K562 (cell line): ENCODE data around the gene NAXE. TPM values are rescaled to one million over a fixed set of nuclear protein-coding genes. Genes with fewer than 3 reads are reported as not detected.
A peak's percentile ranks its signal among the peaks of the same experiment; 100 is the strongest.

Experiments
- GATAD2B ChIP-seq: fragments of 450-650 bp; IDR thresholded peaks from 2 replicates; pipeline ENCODE4 v1.6.1; 2017; ENCODE audit warnings: mild to moderate bottlenecking, borderline replicate concordance
- KLF6 ChIP-seq: fragments of 250-450 bp; sonication (Bioruptor Pico); IDR thresholded peaks from 2 replicates; pipeline ENCODE4 v1.4.0; 2020; ENCODE audit warnings: mild to moderate bottlenecking, moderate library complexity, borderline replicate concordance
- NBN ChIP-seq: fragments of 450-650 bp; IDR thresholded peaks from 2 replicates; pipeline ENCODE4 v1.6.1; 2016; ENCODE audit warnings: low read depth, mild to moderate bottlenecking
- NR2C2 ChIP-seq, 2 experiments: fragments of 200-800 bp in 1 of 2; sonication (Bioruptor generic) in 1 of 2; sonication (generic) in 1 of 2; formaldehyde crosslinking in 1 of 2; IDR thresholded peaks; 2 replicates each; pipeline versions ENCODE4 v1.6.1 to v1.8.0; 2016 to 2022; ENCODE audit warnings: mild to moderate bottlenecking in 1 of 2, missing compliant biosample characterization in 1 of 2, missing genetic modification characterization in 1 of 2, missing genetic modification reagents in 1 of 2
- RHOXF2B ChIP-seq: fragments of 250-450 bp; sonication (Bioruptor Pico); conservative IDR thresholded peaks from 2 replicates; pipeline ENCODE4 v1.5.1; 2021
- SIN3B ChIP-seq: fragments of 450-650 bp; IDR thresholded peaks from 2 replicates; pipeline ENCODE4 v1.6.1; 2017; ENCODE audit warnings: low read depth, mild to moderate bottlenecking, moderate library complexity
- SUPT5H ChIP-seq: fragments of 450-650 bp; IDR thresholded peaks from 2 replicates; pipeline ENCODE4 v1.6.1; 2016
- XRCC3 ChIP-seq: fragments of 450-650 bp; IDR thresholded peaks from 2 replicates; pipeline ENCODE4 v1.6.1; 2017; ENCODE audit warnings: mild to moderate bottlenecking, moderate library complexity
- ZNF696 ChIP-seq: fragments of 250-450 bp; sonication (Bioruptor Pico); conservative IDR thresholded peaks from 2 replicates; pipeline ENCODE4 v1.4.0; 2020; ENCODE audit warnings: mild to moderate bottlenecking, moderate library complexity
- polyA plus RNA-seq, 8 experiments: library from polyadenylated mRNA; depleted of rRNA in 4 of 8; stranded (reverse) in 5 of 8; unstranded in 3 of 8; fragments of >200 nt; fragmentation: Nextera tagmentation in 2 of 8; fragmentation: Illumina TruSeq in 1 of 8; extraction: Ambion mirVana in 2 of 8; extraction: Trizol in 1 of 8; gene quantifications; 2 replicates each; pipeline versions ENCODE4 v1.2.1 to v1.2.3, GENCODE V29; 2011 to 2014; ENCODE audit warnings: inconsistent platforms in 1 of 8, missing spikeins in 1 of 8
- total RNA-seq, 7 experiments: library from RNA; depleted of rRNA in 6 of 7; stranded (reverse); fragments of >200 nt in 6 of 7; fragmentation: Illumina TruSeq in 2 of 7; extraction: Trizol in 2 of 7; gene quantifications; 2 replicates each; pipeline versions ENCODE4 v1.2.1 to v1.2.3, GENCODE V29; 2011 to 2021; ENCODE audit warnings: low replicate concordance in 1 of 7
- TF ChIP-seq, protein P1 (sequence below): fragments of 200-600 bp; sonication (generic); IDR thresholded peaks from one replicate; pipeline ENCODE4 v1.6.1; 2012; ENCODE audit warnings: mild to moderate bottlenecking, low read depth, low read length, inconsistent platforms
- TF ChIP-seq, protein P2 (sequence below): fragments of 450-650 bp; IDR thresholded peaks from 2 replicates; pipeline ENCODE4 v1.6.1; 2016; ENCODE audit warnings: antibody characterized with exemption
- TF ChIP-seq, protein P3 (sequence below): IDR thresholded peaks from 2 replicates; pipeline ENCODE4 v1.6.1; 2016; ENCODE audit warnings: missing genetic modification characterization, missing compliant biosample characterization

NAXE gene
- total and polyA plus RNA-seq, 9 of the 15 experiments (the other 6 are each of a cell fraction or from before 2014, with no cell fraction given), result 27.3 to 137 (median 90.0) TPM

DNA sequence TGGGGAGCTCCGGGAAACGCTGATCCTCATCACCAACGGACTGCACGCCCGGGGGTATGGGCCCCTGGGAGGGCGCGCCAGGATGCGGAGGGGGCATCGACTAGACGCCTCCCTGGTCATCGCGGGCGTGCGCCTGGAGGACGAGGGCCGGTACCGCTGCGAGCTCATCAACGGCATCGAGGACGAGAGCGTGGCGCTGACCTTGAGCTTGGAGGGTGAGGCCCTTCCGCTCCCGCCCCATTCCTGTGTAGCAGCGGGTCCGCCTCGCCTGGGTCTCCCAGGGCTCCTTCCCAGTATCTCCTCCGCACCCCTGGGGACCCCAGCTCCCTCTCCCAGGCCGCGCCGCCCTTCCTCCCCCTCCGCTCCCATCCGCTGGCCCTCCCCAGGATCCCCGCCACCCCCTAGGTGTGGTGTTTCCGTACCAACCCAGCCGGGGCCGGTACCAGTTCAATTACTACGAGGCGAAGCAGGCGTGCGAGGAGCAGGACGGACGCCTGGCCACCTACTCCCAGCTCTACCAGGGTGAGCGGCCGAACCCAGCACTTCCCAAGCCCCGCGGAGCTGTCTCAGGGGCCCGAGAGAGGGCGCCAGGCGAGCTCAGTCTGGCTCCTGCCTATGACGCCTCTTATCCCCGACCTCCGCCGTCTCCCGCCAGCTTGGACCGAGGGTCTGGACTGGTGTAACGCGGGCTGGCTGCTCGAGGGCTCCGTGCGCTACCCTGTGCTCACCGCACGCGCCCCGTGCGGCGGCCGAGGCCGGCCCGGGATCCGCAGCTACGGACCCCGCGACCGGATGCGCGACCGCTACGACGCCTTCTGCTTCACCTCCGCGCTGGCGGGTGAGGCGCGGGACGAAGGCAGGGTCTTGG, 32.6 kb downstream of the NAXE start (continued):
- no peak for TF ChIP-seq NR2C2 (CRISPR knock-in tag; IDR thresholded peaks at IDR 0.05)
- no peak for TF ChIP-seq NR2C2 (tag; IDR thresholded peaks at IDR 0.05)
- TF ChIP-seq XRCC3, result no peak
- TF ChIP-seq ZNF696 (CRISPR knock-in tag), result no peak
- TF ChIP-seq NBN, result 0 out of 2 replicates have a peak, but pooled peaks have one; percentile 21
- peak; percentile 81 for TF ChIP-seq SIN3B
- TF ChIP-seq KLF6 (CRISPR knock-in tag), result no peak
- peak; percentile 78 for TF ChIP-seq SUPT5H
- TF ChIP-seq RHOXF2B (CRISPR knock-in tag), result no peak
- no peak for TF ChIP-seq GATAD2B
- TF ChIP-seq, protein P1, sequence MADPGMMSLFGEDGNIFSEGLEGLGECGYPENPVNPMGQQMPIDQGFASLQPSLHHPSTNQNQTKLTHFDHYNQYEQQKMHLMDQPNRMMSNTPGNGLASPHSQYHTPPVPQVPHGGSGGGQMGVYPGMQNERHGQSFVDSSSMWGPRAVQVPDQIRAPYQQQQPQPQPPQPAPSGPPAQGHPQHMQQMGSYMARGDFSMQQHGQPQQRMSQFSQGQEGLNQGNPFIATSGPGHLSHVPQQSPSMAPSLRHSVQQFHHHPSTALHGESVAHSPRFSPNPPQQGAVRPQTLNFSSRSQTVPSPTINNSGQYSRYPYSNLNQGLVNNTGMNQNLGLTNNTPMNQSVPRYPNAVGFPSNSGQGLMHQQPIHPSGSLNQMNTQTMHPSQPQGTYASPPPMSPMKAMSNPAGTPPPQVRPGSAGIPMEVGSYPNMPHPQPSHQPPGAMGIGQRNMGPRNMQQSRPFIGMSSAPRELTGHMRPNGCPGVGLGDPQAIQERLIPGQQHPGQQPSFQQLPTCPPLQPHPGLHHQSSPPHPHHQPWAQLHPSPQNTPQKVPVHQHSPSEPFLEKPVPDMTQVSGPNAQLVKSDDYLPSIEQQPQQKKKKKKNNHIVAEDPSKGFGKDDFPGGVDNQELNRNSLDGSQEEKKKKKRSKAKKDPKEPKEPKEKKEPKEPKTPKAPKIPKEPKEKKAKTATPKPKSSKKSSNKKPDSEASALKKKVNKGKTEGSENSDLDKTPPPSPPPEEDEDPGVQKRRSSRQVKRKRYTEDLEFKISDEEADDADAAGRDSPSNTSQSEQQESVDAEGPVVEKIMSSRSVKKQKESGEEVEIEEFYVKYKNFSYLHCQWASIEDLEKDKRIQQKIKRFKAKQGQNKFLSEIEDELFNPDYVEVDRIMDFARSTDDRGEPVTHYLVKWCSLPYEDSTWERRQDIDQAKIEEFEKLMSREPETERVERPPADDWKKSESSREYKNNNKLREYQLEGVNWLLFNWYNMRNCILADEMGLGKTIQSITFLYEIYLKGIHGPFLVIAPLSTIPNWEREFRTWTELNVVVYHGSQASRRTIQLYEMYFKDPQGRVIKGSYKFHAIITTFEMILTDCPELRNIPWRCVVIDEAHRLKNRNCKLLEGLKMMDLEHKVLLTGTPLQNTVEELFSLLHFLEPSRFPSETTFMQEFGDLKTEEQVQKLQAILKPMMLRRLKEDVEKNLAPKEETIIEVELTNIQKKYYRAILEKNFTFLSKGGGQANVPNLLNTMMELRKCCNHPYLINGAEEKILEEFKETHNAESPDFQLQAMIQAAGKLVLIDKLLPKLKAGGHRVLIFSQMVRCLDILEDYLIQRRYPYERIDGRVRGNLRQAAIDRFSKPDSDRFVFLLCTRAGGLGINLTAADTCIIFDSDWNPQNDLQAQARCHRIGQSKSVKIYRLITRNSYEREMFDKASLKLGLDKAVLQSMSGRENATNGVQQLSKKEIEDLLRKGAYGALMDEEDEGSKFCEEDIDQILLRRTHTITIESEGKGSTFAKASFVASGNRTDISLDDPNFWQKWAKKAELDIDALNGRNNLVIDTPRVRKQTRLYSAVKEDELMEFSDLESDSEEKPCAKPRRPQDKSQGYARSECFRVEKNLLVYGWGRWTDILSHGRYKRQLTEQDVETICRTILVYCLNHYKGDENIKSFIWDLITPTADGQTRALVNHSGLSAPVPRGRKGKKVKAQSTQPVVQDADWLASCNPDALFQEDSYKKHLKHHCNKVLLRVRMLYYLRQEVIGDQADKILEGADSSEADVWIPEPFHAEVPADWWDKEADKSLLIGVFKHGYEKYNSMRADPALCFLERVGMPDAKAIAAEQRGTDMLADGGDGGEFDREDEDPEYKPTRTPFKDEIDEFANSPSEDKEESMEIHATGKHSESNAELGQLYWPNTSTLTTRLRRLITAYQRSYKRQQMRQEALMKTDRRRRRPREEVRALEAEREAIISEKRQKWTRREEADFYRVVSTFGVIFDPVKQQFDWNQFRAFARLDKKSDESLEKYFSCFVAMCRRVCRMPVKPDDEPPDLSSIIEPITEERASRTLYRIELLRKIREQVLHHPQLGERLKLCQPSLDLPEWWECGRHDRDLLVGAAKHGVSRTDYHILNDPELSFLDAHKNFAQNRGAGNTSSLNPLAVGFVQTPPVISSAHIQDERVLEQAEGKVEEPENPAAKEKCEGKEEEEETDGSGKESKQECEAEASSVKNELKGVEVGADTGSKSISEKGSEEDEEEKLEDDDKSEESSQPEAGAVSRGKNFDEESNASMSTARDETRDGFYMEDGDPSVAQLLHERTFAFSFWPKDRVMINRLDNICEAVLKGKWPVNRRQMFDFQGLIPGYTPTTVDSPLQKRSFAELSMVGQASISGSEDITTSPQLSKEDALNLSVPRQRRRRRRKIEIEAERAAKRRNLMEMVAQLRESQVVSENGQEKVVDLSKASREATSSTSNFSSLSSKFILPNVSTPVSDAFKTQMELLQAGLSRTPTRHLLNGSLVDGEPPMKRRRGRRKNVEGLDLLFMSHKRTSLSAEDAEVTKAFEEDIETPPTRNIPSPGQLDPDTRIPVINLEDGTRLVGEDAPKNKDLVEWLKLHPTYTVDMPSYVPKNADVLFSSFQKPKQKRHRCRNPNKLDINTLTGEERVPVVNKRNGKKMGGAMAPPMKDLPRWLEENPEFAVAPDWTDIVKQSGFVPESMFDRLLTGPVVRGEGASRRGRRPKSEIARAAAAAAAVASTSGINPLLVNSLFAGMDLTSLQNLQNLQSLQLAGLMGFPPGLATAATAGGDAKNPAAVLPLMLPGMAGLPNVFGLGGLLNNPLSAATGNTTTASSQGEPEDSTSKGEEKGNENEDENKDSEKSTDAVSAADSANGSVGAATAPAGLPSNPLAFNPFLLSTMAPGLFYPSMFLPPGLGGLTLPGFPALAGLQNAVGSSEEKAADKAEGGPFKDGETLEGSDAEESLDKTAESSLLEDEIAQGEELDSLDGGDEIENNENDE, result no peak
- TF ChIP-seq, protein P2, sequence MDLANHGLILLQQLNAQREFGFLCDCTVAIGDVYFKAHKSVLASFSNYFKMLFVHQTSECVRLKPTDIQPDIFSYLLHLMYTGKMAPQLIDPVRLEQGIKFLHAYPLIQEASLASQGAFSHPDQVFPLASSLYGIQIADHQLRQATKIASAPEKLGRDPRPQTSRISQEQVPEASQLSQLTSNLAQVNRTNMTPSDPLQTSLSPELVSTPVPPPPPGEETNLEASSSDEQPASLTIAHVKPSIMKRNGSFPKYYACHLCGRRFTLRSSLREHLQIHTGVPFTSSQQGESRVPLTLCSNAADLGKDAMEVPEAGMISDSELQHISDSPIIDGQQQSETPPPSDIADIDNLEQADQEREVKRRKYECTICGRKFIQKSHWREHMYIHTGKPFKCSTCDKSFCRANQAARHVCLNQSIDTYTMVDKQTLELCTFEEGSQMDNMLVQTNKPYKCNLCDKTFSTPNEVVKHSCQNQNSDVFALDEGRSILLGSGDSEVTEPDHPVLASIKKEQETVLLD, result peak; percentile 42; the same call in 1 of the 2 replicates
- TF ChIP-seq, protein P3, sequence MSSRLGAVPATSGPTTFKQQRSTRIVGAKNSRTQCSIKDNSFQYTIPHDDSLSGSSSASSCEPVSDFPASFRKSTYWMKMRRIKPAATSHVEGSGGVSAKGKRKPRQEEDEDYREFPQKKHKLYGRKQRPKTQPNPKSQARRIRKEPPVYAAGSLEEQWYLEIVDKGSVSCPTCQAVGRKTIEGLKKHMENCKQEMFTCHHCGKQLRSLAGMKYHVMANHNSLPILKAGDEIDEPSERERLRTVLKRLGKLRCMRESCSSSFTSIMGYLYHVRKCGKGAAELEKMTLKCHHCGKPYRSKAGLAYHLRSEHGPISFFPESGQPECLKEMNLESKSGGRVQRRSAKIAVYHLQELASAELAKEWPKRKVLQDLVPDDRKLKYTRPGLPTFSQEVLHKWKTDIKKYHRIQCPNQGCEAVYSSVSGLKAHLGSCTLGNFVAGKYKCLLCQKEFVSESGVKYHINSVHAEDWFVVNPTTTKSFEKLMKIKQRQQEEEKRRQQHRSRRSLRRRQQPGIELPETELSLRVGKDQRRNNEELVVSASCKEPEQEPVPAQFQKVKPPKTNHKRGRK (tag), result no peak
